HPDE6-E6E7 (cell line): ENCODE measurements around the gene HTRA1.

Source experiments
- DNase-seq: peaks from one replicate; pipeline ENCODE4 v3.0.0; 2011; ENCODE audit warnings: missing footprints; ENCODE audit errors: extremely low spot score

Gene HTRA1

DNA sequence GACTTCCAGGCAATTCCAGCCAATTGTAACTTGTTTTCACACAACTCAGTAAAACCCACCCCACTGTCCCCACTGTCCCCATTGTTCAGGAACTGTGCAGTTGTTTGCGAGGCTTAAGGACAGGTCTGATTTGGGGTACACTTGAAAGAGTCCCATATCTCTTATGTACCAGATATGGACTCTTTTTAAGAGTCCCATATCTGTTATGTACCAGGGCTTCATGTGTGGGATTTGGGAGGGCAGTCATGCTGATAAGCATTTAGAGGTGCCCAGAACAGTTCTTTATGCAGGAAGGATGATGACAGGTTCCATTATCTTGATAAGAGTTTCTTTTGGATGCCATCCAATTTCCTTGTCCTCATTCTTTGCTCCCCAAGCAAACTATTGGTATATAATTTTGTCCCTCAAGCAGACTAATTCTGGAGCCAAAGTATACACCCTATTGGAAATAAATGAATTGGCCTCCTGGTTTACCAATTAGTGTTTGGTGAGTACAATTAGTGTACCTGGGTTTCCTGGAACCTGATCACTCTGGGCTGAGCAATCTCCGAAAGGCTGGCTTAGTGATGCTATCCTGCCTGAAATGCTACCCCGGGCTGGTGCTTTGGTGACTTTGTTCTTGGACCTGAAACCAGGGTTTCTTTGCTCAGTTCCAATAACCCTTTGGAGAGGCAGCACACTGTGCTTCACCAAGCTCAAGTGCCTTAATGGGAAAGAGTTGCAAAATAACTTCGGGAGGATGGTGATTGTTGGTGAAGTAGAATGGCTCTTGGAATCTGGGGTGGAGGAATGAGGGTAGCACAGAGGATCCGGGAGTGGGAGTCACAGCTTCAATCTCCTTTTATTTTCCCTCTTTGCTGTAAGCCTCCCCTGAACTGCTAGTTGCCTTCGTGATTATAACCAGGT is 93.0 kb downstream of the HTRA1 start:
- DNase-seq: no peak

GRCh38 chr10:122555442-122555841 is 94.1 kb downstream of the HTRA1 start:
- no peak for DNase-seq

GRCh38 chr10:122557516-122557915 is 96.2 kb downstream of the HTRA1 start:
- no peak for DNase-seq

GRCh38 chr10:122558452-122558851 is 97.1 kb downstream of the HTRA1 start:
- DNase-seq: no peak

DNA sequence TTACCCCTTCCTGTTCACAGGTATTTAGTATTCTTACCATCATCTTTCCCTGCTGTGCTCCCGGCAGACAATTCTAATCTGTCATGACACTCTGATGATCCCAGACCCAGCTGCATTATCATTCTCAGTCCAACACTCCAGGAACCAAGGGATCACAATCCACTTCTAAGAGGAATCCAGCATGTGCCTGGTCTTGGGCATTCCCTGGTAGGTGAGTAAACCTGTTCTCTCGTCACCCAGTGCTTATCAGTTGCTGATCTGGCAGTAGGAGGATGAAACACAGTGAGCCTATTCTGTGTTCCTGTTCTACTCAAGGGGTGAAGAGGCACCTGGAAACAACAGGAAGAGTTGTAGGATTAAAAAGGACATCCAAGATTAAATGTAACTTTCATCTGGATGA is 97.9 kb downstream of the HTRA1 start:
- DNase-seq: no peak

GRCh38 chr10:122560279-122560804 is 99.0 kb downstream of the HTRA1 start, which contains the start of gene DMBT1:
TSS of gene DMBT1 (plus strand) at chr10:122560754. CDS start at chr10:122560771, 17 bp downstream.
- DNase-seq: no peak

GRCh38 chr10:122561212-122561611 is 99.9 kb downstream of the HTRA1 start:
- DNase-seq: no peak

DNA sequence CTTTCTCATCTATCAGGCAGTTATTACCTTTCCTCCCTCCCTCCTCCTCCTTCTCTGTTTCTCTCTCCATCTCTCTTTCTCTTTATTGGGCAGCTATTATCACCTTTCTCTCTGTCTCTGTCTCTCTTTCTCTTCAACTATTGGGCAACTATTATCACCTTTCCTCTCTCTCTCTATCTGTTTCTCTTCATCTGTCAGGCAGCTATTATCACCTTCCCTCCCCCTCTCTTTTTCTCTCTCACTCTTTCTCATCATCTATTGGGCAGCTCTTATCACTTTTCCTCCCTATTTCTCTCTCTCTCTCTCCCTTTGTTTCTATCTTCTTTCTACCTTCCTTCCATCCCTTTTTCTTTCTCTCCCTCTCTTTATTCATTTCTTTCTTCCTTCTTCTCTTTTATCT is 100.4 kb downstream of the HTRA1 start:
- DNase-seq: no peak
